Measurements from ENCODE around the gene STK11.

The STK11 gene

DNA sequence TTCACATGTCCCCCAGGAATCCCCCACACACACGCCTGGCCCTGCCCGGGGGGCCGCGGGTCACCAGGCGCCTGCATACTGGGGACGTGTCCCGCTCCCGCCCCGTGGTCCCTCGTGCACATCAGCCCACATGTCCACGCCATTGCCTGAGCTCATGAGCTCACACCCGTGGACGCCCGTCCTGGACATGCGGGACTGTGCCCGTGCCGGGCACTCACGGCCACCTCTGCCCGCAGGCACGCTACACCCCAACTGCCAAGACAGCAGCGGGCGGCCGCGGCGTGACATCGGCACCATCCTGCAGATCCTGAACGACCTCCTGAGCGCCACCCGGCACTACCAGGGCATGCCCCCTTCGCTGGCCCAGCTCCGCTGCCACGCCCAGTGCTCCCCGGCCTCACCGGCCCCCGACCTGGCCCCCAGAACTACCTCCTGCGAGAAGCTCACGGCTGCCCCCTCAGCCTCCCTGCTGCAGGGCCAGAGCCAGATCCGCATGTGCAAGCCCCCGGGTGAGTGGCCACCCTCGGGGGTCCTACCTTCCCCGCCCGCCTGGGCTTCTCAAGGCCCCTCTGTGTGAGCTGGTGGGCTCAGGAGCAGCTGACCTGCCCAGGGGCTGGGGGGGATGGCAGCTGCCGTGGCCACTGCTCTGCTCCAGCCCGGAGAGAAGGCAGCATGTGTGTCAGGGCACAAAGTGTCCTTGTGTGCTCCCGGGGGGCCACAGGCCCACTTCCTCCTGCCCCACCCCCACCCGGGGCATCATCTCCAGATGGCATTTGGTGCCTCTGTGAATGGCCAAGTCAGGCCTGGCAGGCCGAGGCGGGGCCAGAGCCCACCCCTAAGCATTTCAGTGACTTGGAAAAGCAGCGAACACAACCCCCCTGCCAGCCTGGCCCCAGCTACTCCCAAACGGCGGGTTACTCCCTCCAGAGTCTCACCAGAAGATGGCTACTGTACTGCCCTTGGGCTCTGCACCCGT lies 49.9 kb downstream of the STK11 start:
- Histone ChIP-seq H3K79me2 (ENCODE audit: low read length) (peaks cover 57% of the 10 kb centered on the region), H3K36me3 (replicated peaks; ENCODE audit: low read depth, low read length) (peaks cover 58% of the 10 kb centered on the region), H2AFZ (ENCODE audit: low read depth, low read length) (no peak overlapping the region), H3K4me1 (ENCODE audit: low read length) (peaks cover 47% of the 10 kb centered on the region), H3K4me2 (ENCODE audit: low read length) (no peak overlapping the region), H3K9me3 (ENCODE audit: insufficient read depth, low read length) (no peaks in the 10 kb centered on the region), H4K20me1 (ENCODE audit: insufficient read depth, low read length) (peaks cover 11% of the 10 kb centered on the region; the same call in 1 of the 2 replicates), H3K27ac (ENCODE audit: low read length) (no peak overlapping the region), H3K4me3 (ENCODE audit: low read length) (no peak overlapping the region), H3K27me3 (ENCODE audit: low read depth, low read length) (no peaks in the 10 kb centered on the region), H3K9ac (ENCODE audit: low read length) (no peak overlapping the region)
- TF ChIP-seq CTCF (IDR thresholded peaks at IDR 0.05; ENCODE audit: low read depth, low read length), result no peak

DNA sequence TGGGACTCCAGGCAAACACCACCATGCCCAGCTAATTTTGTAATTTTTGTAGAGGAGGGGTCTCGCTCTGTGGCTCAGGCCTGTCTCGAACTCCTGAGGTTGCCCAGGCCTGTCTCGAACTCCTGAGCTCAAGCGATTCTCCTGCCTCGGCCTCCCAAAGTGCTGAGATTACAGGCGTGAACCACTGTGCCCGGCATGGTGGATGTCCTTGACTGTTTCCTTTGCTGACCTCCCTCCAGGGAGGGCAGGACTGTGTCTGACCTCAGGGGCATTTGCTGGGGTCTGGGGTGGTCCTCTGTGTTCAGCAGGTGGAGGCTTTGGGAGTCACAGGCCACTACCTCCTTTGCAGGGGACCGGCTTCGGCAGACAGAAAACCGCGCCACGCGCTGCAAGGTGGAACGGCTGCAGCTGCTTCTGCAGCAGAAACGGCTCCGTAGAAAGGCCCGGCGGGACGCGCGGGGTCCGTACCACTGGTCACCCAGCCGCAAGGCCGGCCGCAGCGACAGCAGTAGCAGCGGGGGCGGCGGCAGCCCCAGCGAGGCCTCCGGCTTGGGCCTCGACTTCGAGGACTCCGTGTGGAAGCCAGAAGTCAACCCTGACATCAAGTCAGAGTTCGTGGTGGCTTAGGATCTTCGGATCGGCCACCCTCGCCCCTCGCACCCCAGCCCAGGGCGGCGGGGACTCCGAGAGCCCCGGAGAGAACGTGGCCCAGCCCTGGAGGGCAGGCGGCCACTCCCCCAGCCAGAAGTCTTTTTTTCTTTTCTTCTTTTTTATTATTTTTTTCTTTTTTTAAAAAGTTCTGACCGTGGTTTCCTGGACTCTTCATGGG lies 51.3 kb downstream of the STK11 start:
- H3K79me2 ChIP-seq (ENCODE audit: low read length), result peaks cover 43% of the 10 kb centered on the region
- H3K9ac ChIP-seq (ENCODE audit: low read length), result no peak overlapping the region
- H3K4me3 ChIP-seq (ENCODE audit: low read length), result no peak overlapping the region
- H4K20me1 ChIP-seq (ENCODE audit: insufficient read depth, low read length), result peaks cover 11% of the 10 kb centered on the region; the same call in 1 of the 2 replicates
- no peak overlapping the region for H2AFZ ChIP-seq (ENCODE audit: low read depth, low read length)
- TF ChIP-seq CTCF (IDR thresholded peaks at IDR 0.05; ENCODE audit: low read depth, low read length) (no peak), EZH2phosphoT487 (IDR thresholded peaks at IDR 0.05; ENCODE audit: low read depth) (no peak)
- peaks cover 45% of the 10 kb centered on the region for H3K4me1 ChIP-seq (ENCODE audit: low read length)
- no peaks in the 10 kb centered on the region for H3K27me3 ChIP-seq (ENCODE audit: low read depth, low read length)
- H3K27ac ChIP-seq (ENCODE audit: low read length), result no peak overlapping the region
- H3K36me3 ChIP-seq (replicated peaks; ENCODE audit: low read depth, low read length), result peaks cover 49% of the 10 kb centered on the region
- no peak overlapping the region for H3K4me2 ChIP-seq (ENCODE audit: low read length)
- no peaks in the 10 kb centered on the region for H3K9me3 ChIP-seq (ENCODE audit: insufficient read depth, low read length)

GRCh38 chr19:1257475-1258162 lies 52.0 kb downstream of the STK11 start:
- peaks cover 42% of the 10 kb centered on the region for H3K36me3 ChIP-seq (replicated peaks; ENCODE audit: low read depth, low read length)
- peaks cover 11% of the 10 kb centered on the region; the same call in 1 of the 2 replicates for H4K20me1 ChIP-seq (ENCODE audit: insufficient read depth, low read length)
- no peak overlapping the region for H3K9ac ChIP-seq (ENCODE audit: low read length)
- H3K9me3 ChIP-seq (ENCODE audit: insufficient read depth, low read length), result no peaks in the 10 kb centered on the region
- peaks cover 36% of the 10 kb centered on the region for H3K79me2 ChIP-seq (ENCODE audit: low read length)
- H3K4me2 ChIP-seq (ENCODE audit: low read length), result no peak overlapping the region; the same call in 1 of the 2 replicates
- H3K27me3 ChIP-seq (ENCODE audit: low read depth, low read length), result no peaks in the 10 kb centered on the region
- TF ChIP-seq CTCF (IDR thresholded peaks at IDR 0.05; ENCODE audit: low read depth, low read length) (no peak), EZH2phosphoT487 (IDR thresholded peaks at IDR 0.05; ENCODE audit: low read depth) (no peak)
- H3K4me1 ChIP-seq (ENCODE audit: low read length), result peaks cover 45% of the 10 kb centered on the region
- no peak overlapping the region for H3K4me3 ChIP-seq (ENCODE audit: low read length)
- no peak overlapping the region for H3K27ac ChIP-seq (ENCODE audit: low read length)
- H2AFZ ChIP-seq (ENCODE audit: low read depth, low read length), result no peak overlapping the region
